Measurements from ENCODE around the gene SIPA1L3.

Gene SIPA1L3

DNA sequence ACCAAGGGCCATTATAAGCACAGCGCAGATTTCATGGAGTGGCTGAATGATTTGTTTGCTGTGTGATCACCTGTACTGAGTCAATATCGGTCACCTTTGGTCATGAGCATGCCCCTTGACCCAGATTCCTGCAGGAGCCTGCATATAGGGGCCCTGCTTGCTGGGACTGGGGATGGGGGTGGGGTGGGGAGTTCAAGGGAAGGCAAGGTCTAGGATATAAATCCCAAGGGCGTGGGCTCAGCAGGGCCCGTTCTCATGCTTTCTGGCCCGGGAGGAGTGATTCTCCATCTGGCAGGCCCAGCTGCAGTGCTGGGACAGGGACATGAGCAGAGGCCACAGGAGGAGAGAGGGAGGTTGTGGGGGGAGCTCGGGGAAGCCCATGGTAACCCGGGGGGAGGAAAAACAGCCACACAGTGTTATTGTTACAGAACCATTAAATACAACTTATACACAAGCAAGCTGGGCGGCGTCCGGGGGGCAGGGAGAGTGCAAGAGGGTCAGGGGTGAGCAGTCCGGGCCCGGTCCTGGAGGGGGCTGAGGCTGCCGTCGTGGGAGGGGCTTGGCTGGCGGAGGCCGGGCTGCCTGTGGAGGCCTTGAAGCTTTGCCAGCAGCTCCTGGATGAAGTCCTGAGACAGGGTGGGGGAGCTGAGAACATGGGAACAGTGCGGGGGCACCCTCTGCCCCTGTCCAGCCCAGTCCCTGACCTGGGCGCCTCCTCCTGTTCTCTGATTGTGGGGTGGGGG, 344.0 kb downstream of the SIPA1L3 start:
- FAIRE-seq: no peak
- DNase-seq (ENCODE audit: insufficient read length, low spot score): no peak

- no peak for FAIRE-seq
- DNase-seq (ENCODE audit: insufficient read length, low spot score): no peak
Observed at GRCh38 chr19:38251564-38252051, 344.6 kb downstream of the SIPA1L3 start.

DNA sequence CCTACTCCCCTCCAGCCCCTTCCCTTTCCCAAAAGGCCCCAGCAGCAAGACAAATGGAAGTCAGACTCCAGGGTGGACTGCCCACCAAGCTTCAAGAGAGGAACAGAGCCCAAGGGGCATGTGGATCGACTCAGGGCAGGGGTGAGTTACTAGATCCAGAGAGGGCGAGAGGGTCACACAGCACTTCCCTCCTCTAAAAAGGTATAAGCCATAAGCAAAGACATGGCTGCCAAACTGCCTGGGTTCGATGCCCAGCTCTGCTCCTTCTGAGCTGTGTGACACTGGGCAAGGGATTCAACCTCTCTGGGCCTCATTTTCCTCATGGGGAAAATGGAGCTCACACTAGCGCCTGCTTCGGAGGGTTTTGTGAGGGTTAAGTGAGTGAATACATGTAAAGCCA, 345.4 kb downstream of the SIPA1L3 start:
- FAIRE-seq (no peak), DNase-seq (ENCODE audit: insufficient read length, low spot score) (no peak)

DNA sequence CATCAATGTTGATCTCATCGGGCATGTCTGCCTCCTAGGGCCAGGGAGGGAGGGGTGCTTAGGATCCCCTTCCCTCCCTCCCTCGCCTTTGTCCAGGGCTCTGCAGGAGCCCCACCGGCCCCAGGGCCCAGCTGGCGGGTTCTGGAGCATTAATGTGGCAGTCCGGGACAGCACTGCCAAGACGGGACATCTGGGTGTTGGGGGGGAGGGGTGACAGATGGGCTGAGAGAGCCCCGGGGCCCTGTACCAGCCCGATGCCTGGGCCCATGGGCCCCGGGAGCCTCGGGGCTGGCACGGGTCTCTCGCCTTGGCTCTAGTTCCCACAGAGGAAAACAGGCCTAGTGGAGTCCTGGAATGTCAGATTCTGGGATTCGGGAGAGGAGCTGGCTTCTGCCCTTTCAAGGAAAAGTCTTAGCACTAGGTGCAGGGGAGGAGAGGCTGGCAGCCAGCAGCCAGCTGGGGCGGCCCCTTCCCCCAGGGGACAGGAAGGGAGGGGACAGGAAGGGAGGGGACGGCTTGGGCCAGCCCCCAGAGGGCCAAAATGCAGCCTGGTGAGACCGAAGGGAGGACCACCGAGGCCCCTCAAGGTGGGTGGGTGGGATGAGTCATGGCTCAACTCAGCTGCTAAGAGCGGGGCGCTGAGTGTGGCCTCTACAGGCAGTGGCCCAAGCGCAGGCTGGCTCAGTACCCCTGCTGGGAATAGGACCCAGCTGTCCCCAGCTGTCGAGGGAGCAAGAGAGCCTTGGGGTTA, 346.1 kb downstream of the SIPA1L3 start:
- DNase-seq (ENCODE audit: insufficient read length, low spot score) (no peak), FAIRE-seq (no peak)

DNA sequence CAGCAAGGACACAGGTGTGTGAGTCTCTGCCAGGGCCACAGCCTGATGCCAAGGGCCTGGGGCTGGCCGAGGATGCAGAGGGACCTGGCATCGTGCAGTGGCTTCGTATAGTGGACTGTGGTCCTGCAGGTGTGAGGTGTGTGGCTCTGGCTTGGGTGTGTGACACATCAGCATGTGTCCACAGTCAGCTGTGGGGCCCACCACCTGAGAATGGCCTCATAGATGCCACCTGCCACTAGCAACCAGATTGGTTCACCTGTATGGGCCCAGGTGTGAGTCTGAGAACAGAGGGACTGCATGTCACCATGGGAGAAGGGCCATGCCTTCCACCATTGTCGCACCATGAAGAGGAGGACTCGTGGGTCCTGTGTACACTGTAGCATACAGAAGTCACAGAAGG, 346.8 kb downstream of the SIPA1L3 start:
- FAIRE-seq (peak; percentile 57), DNase-seq (ENCODE audit: insufficient read length, low spot score) (no peak)

DNA sequence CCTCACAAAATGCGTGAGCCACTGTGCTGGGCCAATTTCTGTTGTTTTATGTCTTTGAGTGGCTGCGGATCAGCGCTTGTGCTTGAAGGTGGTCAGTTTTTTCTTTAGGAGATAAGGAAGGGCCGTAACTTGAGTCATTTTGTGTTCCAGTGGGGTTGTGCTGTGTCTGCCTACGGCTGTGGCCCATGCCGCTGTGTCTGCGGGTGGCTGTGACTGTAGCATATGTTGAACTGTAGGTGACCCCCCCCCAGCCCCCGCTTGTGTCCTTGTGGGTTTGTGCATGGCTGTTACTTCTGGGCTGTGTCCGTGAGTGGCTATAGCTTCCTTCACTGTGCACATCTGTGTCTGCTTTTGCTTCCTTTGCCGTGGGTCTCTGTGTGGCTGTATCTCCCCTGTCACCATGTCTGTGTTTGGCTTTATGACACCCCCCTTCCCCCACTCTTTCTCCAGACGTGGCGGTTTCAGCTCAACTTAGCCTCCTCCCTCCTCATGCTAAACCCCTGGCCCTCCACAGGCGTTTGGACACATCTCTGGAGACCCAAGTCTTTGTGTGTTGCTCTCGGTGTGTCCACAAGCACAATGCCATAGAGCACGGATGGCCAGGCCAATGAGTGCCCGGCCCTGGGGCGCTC, 348.5 kb downstream of the SIPA1L3 start:
- no peak for DNase-seq (ENCODE audit: insufficient read length, low spot score)
- no peak for FAIRE-seq
